OCI-LY7 (cell line): ENCODE results near the gene YKT6.

Experiments used
- EZH2phosphoT487 ChIP-seq: fragments of 200-600 bp; sonication (generic); IDR thresholded peaks from 2 replicates; pipeline ENCODE4 v1.6.1; 2018; ENCODE audit warnings: low read depth, borderline replicate concordance, mild to moderate bottlenecking, mixed run types, antibody characterized with exemption, low read length, moderate library complexity, mixed read lengths
- TF ChIP-seq, protein P1 (sequence below): fragments of 200-600 bp; sonication (generic); conservative IDR thresholded peaks from 2 replicates; pipeline ENCODE4 v1.5.1; 2014; ENCODE audit warnings: mild to moderate bottlenecking, antibody characterized with exemption, low read length, moderate library complexity, mixed read lengths

DNA sequence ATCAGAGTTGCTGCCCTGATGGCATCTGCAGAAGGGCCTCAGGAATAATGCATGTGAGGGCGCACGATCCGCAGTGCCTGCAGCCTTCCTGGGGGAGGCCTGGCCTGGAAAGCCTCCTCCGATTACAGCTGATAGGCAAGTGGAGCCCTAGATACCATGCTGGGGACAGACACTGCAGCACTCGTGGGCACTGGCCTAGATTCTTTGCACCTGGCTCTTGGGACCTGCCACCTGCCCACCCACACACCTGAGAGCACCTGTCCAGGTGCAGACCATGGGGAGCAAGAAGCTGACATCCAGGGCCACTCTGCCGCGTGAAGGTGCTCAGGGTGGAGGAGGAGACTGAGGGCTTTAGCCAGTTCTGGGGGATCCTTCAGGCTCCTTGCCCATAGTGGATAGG, 14.8 kb downstream of the YKT6 start:
- TF ChIP-seq, protein P1, sequence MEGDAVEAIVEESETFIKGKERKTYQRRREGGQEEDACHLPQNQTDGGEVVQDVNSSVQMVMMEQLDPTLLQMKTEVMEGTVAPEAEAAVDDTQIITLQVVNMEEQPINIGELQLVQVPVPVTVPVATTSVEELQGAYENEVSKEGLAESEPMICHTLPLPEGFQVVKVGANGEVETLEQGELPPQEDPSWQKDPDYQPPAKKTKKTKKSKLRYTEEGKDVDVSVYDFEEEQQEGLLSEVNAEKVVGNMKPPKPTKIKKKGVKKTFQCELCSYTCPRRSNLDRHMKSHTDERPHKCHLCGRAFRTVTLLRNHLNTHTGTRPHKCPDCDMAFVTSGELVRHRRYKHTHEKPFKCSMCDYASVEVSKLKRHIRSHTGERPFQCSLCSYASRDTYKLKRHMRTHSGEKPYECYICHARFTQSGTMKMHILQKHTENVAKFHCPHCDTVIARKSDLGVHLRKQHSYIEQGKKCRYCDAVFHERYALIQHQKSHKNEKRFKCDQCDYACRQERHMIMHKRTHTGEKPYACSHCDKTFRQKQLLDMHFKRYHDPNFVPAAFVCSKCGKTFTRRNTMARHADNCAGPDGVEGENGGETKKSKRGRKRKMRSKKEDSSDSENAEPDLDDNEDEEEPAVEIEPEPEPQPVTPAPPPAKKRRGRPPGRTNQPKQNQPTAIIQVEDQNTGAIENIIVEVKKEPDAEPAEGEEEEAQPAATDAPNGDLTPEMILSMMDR, result no peak
- TF ChIP-seq EZH2phosphoT487, result no peak
